Gastroesophageal sphincter (tissue), 3 donors: ENCODE data around the gene PRXL2B.

Experiments
- CTCF ChIP-seq, 4 experiments: fragments of 200-600 bp in 2 of 4; fragments of 450-650 bp in 2 of 4; sonication (generic) in 1 of 4; IDR thresholded peaks; one replicate each; pipeline ENCODE4 v1.5.1; 2017 to 2019; ENCODE audit warnings: antibody characterized with exemption in 4 of 4, mild to moderate bottlenecking in 2 of 4, moderate library complexity in 2 of 4
- POLR2A ChIP-seq, 2 donors: fragments of 450-650 bp; IDR thresholded peaks; one replicate each; pipeline ENCODE4 v1.6.1; 2017; ENCODE audit warnings: antibody characterized with exemption in 2 of 2, mild to moderate bottlenecking in 2 of 2, moderate library complexity in 1 of 2

- no peak for TF ChIP-seq CTCF (IDR thresholded peaks at IDR 0.05)
- no peak for TF ChIP-seq POLR2A (IDR thresholded peaks at IDR 0.05)
Observed at GRCh38 chr1:2544875-2545640, 41.5 kb upstream of the PRXL2B start.
